ENCODE measurements around the gene TNRC6B. TPM values are rescaled to one million over a fixed set of nuclear protein-coding genes. Genes with fewer than 3 reads are reported as not detected.

The TNRC6B gene
- total and polyA plus RNA-seq, 4 donors, result 6.2 to 70.4 (median 26.5) TPM

- no peak for TF ChIP-seq CTCF (IDR thresholded peaks at IDR 0.05; ENCODE audit: control extremely low read depth, extremely low read depth)
- Histone ChIP-seq H3K9me3 (ENCODE audit: control insufficient read depth in 4 of 4, insufficient read depth in 3 of 4, low read length in 3 of 4) (no peaks in the 10 kb centered on the region), H3K27ac (ENCODE audit: low read depth in 1 of 2, low read length in 1 of 2) (no peak overlapping the region), H3K9ac (ENCODE audit: insufficient read depth in 1 of 2, low read length in 2 of 2) (no peak overlapping the region), H3K36me3 (ENCODE audit: control insufficient read depth in 4 of 4, insufficient read depth in 4 of 4, low read length in 4 of 4) (peaks cover 9 to 55% (median 30%) of the 10 kb centered on the region in 4 donors), H3K27me3 (ENCODE audit: control insufficient read depth in 3 of 3, insufficient read depth in 3 of 3, low read length in 2 of 3) (no peaks in the 10 kb centered on the region), H3K4me1 (ENCODE audit: control insufficient read depth in 5 of 5, insufficient read depth in 5 of 5, low read length in 5 of 5) (peaks cover 0 to 5% (median 0%) of the 10 kb centered on the region in 5 donors), H3K4me3 (no peak overlapping the region)
- 95 to 99% methylated on average over 5 of the region's 5 CpGs for WGBS, 2 donors
- no peak for DNase-seq
- no peak for ATAC-seq (ENCODE audit: insufficient read depth, low FRiP score)
These were observed 127.9 kb downstream of the TNRC6B start for GRCh38 chr22:40305625-40306024.

- no peak for TF ChIP-seq CTCF (IDR thresholded peaks at IDR 0.05; ENCODE audit: control extremely low read depth, extremely low read depth)
- peaks cover 13 to 59% (median 30%) of the 10 kb centered on the region in 4 donors for H3K36me3 ChIP-seq (ENCODE audit: control insufficient read depth in 4 of 4, insufficient read depth in 4 of 4, low read length in 4 of 4)
- H3K27me3 ChIP-seq (ENCODE audit: control insufficient read depth in 3 of 3, insufficient read depth in 3 of 3, low read length in 2 of 3), result no peaks in the 10 kb centered on the region
- H3K4me1 ChIP-seq (ENCODE audit: control insufficient read depth in 5 of 5, insufficient read depth in 5 of 5, low read length in 5 of 5), result peaks cover 0 to 1% (median 0%) of the 10 kb centered on the region in 5 donors
- no peak for DNase-seq
- no peak for ATAC-seq (ENCODE audit: insufficient read depth, low FRiP score)
- H3K9ac ChIP-seq (ENCODE audit: insufficient read depth in 1 of 2, low read length in 2 of 2), result no peak overlapping the region
- 94 to 96% methylated on average over 6 of the region's 6 CpGs for WGBS, 2 donors
- H3K27ac ChIP-seq (ENCODE audit: low read depth in 1 of 2, low read length in 1 of 2), result no peak overlapping the region
- no peaks in the 10 kb centered on the region for H3K9me3 ChIP-seq (ENCODE audit: control insufficient read depth in 4 of 4, insufficient read depth in 3 of 4, low read length in 3 of 4)
- no peak overlapping the region for H3K4me3 ChIP-seq
These were observed 131.4 kb downstream of the TNRC6B start for GRCh38 chr22:40308999-40309573.

GRCh38 chr22:40309631-40310030, 131.9 kb downstream of the TNRC6B start:
- no peak overlapping the region for H3K4me3 ChIP-seq
- no peak overlapping the region for H3K9ac ChIP-seq (ENCODE audit: insufficient read depth in 1 of 2, low read length in 2 of 2)
- H3K9me3 ChIP-seq (ENCODE audit: control insufficient read depth in 4 of 4, insufficient read depth in 3 of 4, low read length in 3 of 4), result no peaks in the 10 kb centered on the region
- no peak for DNase-seq
- ATAC-seq (ENCODE audit: insufficient read depth, low FRiP score), result no peak
- no peak for TF ChIP-seq CTCF (IDR thresholded peaks at IDR 0.05; ENCODE audit: control extremely low read depth, extremely low read depth)
- H3K27me3 ChIP-seq (ENCODE audit: control insufficient read depth in 3 of 3, insufficient read depth in 3 of 3, low read length in 2 of 3), result no peaks in the 10 kb centered on the region
- no peak overlapping the region for H3K27ac ChIP-seq (ENCODE audit: low read depth in 1 of 2, low read length in 1 of 2)
- H3K4me1 ChIP-seq (ENCODE audit: control insufficient read depth in 5 of 5, insufficient read depth in 5 of 5, low read length in 5 of 5), result peaks cover 0 to 1% (median 0%) of the 10 kb centered on the region in 5 donors
- H3K36me3 ChIP-seq (ENCODE audit: control insufficient read depth in 4 of 4, insufficient read depth in 4 of 4, low read length in 4 of 4), result peaks cover 14 to 62% (median 36%) of the 10 kb centered on the region in 4 donors

Data from lung (tissue), 12 donors.